Parathyroid adenoma (tissue), 2 donors: Measurements from ENCODE around the gene KRTAP6-3.

Source experiments
- H2AFZ ChIP-seq: fragments of 300-600 bp; sonication (generic); one replicate; pipeline ENCODE4 v1.7.0; 2017; ENCODE audit warnings: antibody characterized with exemption, mild to moderate bottlenecking
- H3K27ac ChIP-seq: fragments of 300-600 bp; sonication (generic); one replicate; pipeline ENCODE4 v1.7.0; 2017
- H3K27me3 ChIP-seq: fragments of 300-600 bp; sonication (generic); one replicate; pipeline ENCODE4 v1.7.0; 2017; ENCODE audit warnings: low read length; ENCODE audit not compliant: control insufficient read depth, insufficient read depth
- H3K36me3 ChIP-seq: fragments of 300-600 bp; sonication (generic); one replicate; pipeline ENCODE4 v1.7.0; 2017; ENCODE audit warnings: low read length; ENCODE audit not compliant: control insufficient read depth, insufficient read depth
- H3K4me1 ChIP-seq: fragments of 300-600 bp; sonication (generic); one replicate; pipeline ENCODE4 v1.7.0; 2017; ENCODE audit warnings: control low read depth
- H3K4me2 ChIP-seq: fragments of 300-600 bp; sonication (generic); one replicate; pipeline ENCODE4 v1.7.0; 2017; ENCODE audit warnings: low read length
- H3K4me3 ChIP-seq: fragments of 300-600 bp; sonication (generic); one replicate; pipeline ENCODE4 v1.7.0; 2017; ENCODE audit warnings: low read depth, low read length
- H3K79me2 ChIP-seq: fragments of 300-600 bp; sonication (generic); one replicate; pipeline ENCODE4 v1.7.0; 2017; ENCODE audit warnings: control low read depth
- H3K9ac ChIP-seq: fragments of 300-600 bp; sonication (generic); one replicate; pipeline ENCODE4 v1.7.0; 2017; ENCODE audit warnings: mild to moderate bottlenecking
- H3K9me3 ChIP-seq: fragments of 300-600 bp; sonication (generic); one replicate; pipeline ENCODE4 v1.7.0; 2017; ENCODE audit warnings: low read length; ENCODE audit not compliant: control insufficient read depth
- TF ChIP-seq, protein P1 (sequence below): fragments of 300-600 bp; sonication (generic); IDR thresholded peaks from one replicate; pipeline ENCODE4 v1.7.0; 2017; ENCODE audit warnings: antibody characterized with exemption, mild to moderate bottlenecking
- donor health status: primary hyperparathyroidism.

The KRTAP6-3 gene

DNA sequence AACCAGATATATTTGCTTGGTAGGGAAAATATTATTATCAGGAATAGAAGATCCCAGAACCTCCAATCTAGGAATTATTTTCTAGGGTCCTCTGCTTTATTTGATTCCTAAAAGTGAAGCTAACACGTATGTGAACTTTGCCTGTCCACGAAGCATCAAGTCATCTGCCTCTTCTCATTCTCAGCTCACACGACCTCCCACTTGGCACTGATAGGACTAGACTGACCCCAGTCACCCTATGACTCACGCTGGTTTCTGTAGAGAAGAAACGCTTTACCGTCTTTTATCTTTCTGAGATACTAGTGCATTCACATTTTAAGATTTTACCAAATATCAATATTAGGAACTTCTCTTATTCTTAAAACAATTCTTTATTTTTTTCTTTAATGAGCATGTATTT is 29.2 kb upstream of the KRTAP6-3 start:
- no peaks in the 10 kb centered on the region for H3K79me2 ChIP-seq
- no peak overlapping the region for H2AFZ ChIP-seq
- H3K9ac ChIP-seq: no peak overlapping the region
- TF ChIP-seq, protein P1, sequence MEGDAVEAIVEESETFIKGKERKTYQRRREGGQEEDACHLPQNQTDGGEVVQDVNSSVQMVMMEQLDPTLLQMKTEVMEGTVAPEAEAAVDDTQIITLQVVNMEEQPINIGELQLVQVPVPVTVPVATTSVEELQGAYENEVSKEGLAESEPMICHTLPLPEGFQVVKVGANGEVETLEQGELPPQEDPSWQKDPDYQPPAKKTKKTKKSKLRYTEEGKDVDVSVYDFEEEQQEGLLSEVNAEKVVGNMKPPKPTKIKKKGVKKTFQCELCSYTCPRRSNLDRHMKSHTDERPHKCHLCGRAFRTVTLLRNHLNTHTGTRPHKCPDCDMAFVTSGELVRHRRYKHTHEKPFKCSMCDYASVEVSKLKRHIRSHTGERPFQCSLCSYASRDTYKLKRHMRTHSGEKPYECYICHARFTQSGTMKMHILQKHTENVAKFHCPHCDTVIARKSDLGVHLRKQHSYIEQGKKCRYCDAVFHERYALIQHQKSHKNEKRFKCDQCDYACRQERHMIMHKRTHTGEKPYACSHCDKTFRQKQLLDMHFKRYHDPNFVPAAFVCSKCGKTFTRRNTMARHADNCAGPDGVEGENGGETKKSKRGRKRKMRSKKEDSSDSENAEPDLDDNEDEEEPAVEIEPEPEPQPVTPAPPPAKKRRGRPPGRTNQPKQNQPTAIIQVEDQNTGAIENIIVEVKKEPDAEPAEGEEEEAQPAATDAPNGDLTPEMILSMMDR: no peak
- no peaks in the 10 kb centered on the region for H3K4me1 ChIP-seq
- H3K27ac ChIP-seq: no peak overlapping the region
- no peaks in the 10 kb centered on the region for H3K9me3 ChIP-seq
- H3K4me3 ChIP-seq: no peak overlapping the region
- H3K4me2 ChIP-seq: no peak overlapping the region
- no peaks in the 10 kb centered on the region for H3K36me3 ChIP-seq
- no peaks in the 10 kb centered on the region for H3K27me3 ChIP-seq

- no peaks in the 10 kb centered on the region for H3K36me3 ChIP-seq
- no peaks in the 10 kb centered on the region for H3K79me2 ChIP-seq
- H3K27me3 ChIP-seq: no peaks in the 10 kb centered on the region
- H3K9me3 ChIP-seq: no peaks in the 10 kb centered on the region
- no peak overlapping the region for H3K4me3 ChIP-seq
- TF ChIP-seq, protein P1: no peak
- no peak overlapping the region for H2AFZ ChIP-seq
- no peaks in the 10 kb centered on the region for H3K4me1 ChIP-seq
- H3K9ac ChIP-seq: no peak overlapping the region
- no peak overlapping the region for H3K27ac ChIP-seq
- no peak overlapping the region for H3K4me2 ChIP-seq
These were observed 28.6 kb upstream of the KRTAP6-3 start for GRCh38 chr21:30563630-30564029.

DNA sequence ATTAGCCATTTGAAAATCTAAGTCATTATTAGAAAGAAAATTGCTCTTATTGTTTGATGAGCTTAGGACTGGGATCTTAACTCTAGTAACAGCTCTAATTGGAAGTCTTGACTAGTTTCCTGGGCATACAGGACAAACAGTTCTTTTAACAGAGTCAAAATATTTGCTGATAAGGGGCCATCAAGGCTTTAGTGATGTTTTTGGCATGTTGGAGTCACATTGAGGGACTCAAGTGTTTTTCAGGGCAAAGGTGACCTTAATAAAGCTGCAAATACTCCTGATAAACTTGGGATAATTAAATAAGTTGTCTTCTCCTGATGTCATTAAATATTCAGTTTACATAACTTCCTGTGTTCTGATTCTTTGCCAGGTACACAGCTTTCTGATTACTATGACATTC is 24.6 kb upstream of the KRTAP6-3 start:
- no peaks in the 10 kb centered on the region for H3K79me2 ChIP-seq
- no peak overlapping the region for H3K27ac ChIP-seq
- no peak overlapping the region for H3K9ac ChIP-seq
- H3K27me3 ChIP-seq: no peaks in the 10 kb centered on the region
- H2AFZ ChIP-seq: no peak overlapping the region
- H3K9me3 ChIP-seq: no peaks in the 10 kb centered on the region
- H3K4me3 ChIP-seq: no peak overlapping the region
- H3K4me1 ChIP-seq: no peaks in the 10 kb centered on the region
- H3K4me2 ChIP-seq: no peak overlapping the region
- TF ChIP-seq, protein P1: no peak
- no peaks in the 10 kb centered on the region for H3K36me3 ChIP-seq

- H3K27ac ChIP-seq: no peak overlapping the region
- H3K4me2 ChIP-seq: no peak overlapping the region
- TF ChIP-seq, protein P1: no peak
- no peak overlapping the region for H3K9ac ChIP-seq
- no peaks in the 10 kb centered on the region for H3K4me1 ChIP-seq
- H3K4me3 ChIP-seq: no peak overlapping the region
- H3K9me3 ChIP-seq: no peaks in the 10 kb centered on the region
- no peaks in the 10 kb centered on the region for H3K36me3 ChIP-seq
- no peak overlapping the region for H2AFZ ChIP-seq
- H3K27me3 ChIP-seq: no peaks in the 10 kb centered on the region
- H3K79me2 ChIP-seq: no peaks in the 10 kb centered on the region
These were observed 14.5 kb upstream of the KRTAP6-3 start for GRCh38 chr21:30577766-30578165.

DNA sequence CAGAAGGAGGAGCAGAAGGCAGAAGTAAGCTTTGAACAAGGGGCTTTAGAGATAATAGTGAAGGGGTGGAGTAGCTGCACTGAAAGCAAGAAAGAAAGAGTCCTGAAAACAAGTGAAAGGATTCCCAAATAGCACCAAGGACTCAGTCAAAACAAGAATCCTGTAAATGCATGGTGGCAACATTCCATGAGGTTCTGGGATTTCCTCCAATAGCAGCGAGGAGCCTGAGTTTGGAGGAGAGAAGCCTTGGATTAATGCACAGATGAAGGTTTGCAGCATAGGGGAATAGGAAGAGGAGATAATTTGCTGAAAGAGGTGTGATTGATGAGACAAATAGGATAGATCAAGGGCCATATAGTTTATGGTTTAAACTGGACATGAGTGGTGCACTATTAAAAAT is 12.9 kb upstream of the KRTAP6-3 start:
- H3K79me2 ChIP-seq: no peaks in the 10 kb centered on the region
- H3K9ac ChIP-seq: no peak overlapping the region
- no peak overlapping the region for H3K4me3 ChIP-seq
- H3K4me2 ChIP-seq: no peak overlapping the region
- H3K27me3 ChIP-seq: no peaks in the 10 kb centered on the region
- H3K4me1 ChIP-seq: no peaks in the 10 kb centered on the region
- H3K27ac ChIP-seq: no peak overlapping the region
- H2AFZ ChIP-seq: no peak overlapping the region
- TF ChIP-seq, protein P1: no peak
- H3K9me3 ChIP-seq: peaks cover 4% of the 10 kb centered on the region
- no peaks in the 10 kb centered on the region for H3K36me3 ChIP-seq
